Astrocyte (in vitro differentiated cells and primary cell): ENCODE data around the gene DDAH1. TPM values are rescaled to one million over a fixed set of nuclear protein-coding genes. Genes with fewer than 3 reads are reported as not detected.

ENCODE experiments used
- DNase-seq: peaks from one replicate; pipeline ENCODE4 v3.0.0-alpha.2; 2010; ENCODE audit warnings: low read depth
- FAIRE-seq: peaks from 2 replicates; lab custom pipeline; 2011; peaks lifted over from hg19 to GRCh38; lab: Jason Lieb, UNC
- H2AFZ ChIP-seq: 2 replicates; pipeline ENCODE4 v1.6.0; 2012; ENCODE audit warnings: low read depth, low read length, inconsistent platforms
- H3K27ac ChIP-seq: 2 replicates; pipeline ENCODE4 v1.5.1; 2011; ENCODE audit warnings: low read depth, low read length, inconsistent platforms
- H3K27me3 ChIP-seq: 2 replicates; pipeline ENCODE4 v1.6.0; 2011; ENCODE audit warnings: low read length, inconsistent platforms; ENCODE audit not compliant: insufficient read depth
- H3K36me3 ChIP-seq: 2 replicates; pipeline ENCODE4 v1.5.1; 2011; ENCODE audit warnings: low read length, inconsistent platforms; ENCODE audit not compliant: insufficient read depth
- H3K4me1 ChIP-seq: 2 replicates; pipeline ENCODE4 v1.5.1; 2011; ENCODE audit warnings: low read length, inconsistent platforms; ENCODE audit not compliant: insufficient read depth
- H3K4me2 ChIP-seq: 2 replicates; pipeline ENCODE4 v1.6.0; 2012; ENCODE audit warnings: low read length, inconsistent platforms
- H3K4me3 ChIP-seq: 2 replicates; pipeline ENCODE4 v1.5.1; 2011; ENCODE audit warnings: low read depth, mild to moderate bottlenecking, low read length, inconsistent platforms; ENCODE audit not compliant: insufficient read depth
- H3K79me2 ChIP-seq: 2 replicates; pipeline ENCODE4 v1.6.0; 2012; ENCODE audit warnings: mild to moderate bottlenecking, low read length, inconsistent platforms; ENCODE audit not compliant: insufficient read depth
- H3K9ac ChIP-seq: 2 replicates; pipeline ENCODE4 v1.6.0; 2012; ENCODE audit warnings: mild to moderate bottlenecking, low read length, inconsistent platforms
- H3K9me3 ChIP-seq: 2 replicates; pipeline ENCODE4 v1.5.1; 2012; ENCODE audit warnings: low read depth, mild to moderate bottlenecking, low read length, inconsistent platforms; ENCODE audit not compliant: insufficient read depth
- H4K20me1 ChIP-seq: 2 replicates; pipeline ENCODE4 v1.6.0; 2012; ENCODE audit warnings: low read length, inconsistent platforms; ENCODE audit not compliant: insufficient read depth
- H3K27ac Mint-ChIP-seq: one replicate; pipeline ENCODE4 v1.8.0; 2021; ENCODE audit warnings: mild to moderate bottlenecking, mixed read lengths; ENCODE audit not compliant: unreplicated experiment
- H3K27me3 Mint-ChIP-seq: one replicate; pipeline ENCODE4 v1.8.0; 2021; ENCODE audit warnings: low read depth, mixed read lengths; ENCODE audit not compliant: unreplicated experiment
- H3K36me3 Mint-ChIP-seq: one replicate; pipeline ENCODE4 v1.8.0; 2021; ENCODE audit warnings: low read depth, mixed read lengths; ENCODE audit not compliant: unreplicated experiment
- H3K4me1 Mint-ChIP-seq: one replicate; pipeline ENCODE4 v1.8.0; 2021; ENCODE audit warnings: low read depth, mixed read lengths; ENCODE audit not compliant: unreplicated experiment
- H3K4me3 Mint-ChIP-seq: one replicate; pipeline ENCODE4 v1.8.0; 2021; ENCODE audit warnings: mild to moderate bottlenecking, moderate library complexity, mixed read lengths; ENCODE audit not compliant: unreplicated experiment
- H3K9me3 Mint-ChIP-seq: one replicate; pipeline ENCODE4 v1.8.0; 2021; ENCODE audit warnings: mild to moderate bottlenecking, mixed read lengths; ENCODE audit not compliant: unreplicated experiment
- EZH2 ChIP-seq: IDR thresholded peaks from 2 replicates; pipeline ENCODE4 v1.6.1; 2012; ENCODE audit warnings: mild to moderate bottlenecking, low read length, inconsistent platforms; ENCODE audit not compliant: insufficient read depth
- total RNA-seq: library from RNA; stranded (reverse); gene quantifications from 2 replicates; pipeline ENCODE4 v1.2.1, GENCODE V29; 2021
- TF ChIP-seq, protein P1 (sequence below): IDR thresholded peaks from 2 replicates; pipeline ENCODE4 v1.5.1; 2011; ENCODE audit warnings: low read depth, mild to moderate bottlenecking, inconsistent platforms, low read length, moderate library complexity; ENCODE audit not compliant: insufficient read depth

DDAH1 gene
- total RNA-seq, 1 donor from 2014 or later, result 112 TPM

DNA sequence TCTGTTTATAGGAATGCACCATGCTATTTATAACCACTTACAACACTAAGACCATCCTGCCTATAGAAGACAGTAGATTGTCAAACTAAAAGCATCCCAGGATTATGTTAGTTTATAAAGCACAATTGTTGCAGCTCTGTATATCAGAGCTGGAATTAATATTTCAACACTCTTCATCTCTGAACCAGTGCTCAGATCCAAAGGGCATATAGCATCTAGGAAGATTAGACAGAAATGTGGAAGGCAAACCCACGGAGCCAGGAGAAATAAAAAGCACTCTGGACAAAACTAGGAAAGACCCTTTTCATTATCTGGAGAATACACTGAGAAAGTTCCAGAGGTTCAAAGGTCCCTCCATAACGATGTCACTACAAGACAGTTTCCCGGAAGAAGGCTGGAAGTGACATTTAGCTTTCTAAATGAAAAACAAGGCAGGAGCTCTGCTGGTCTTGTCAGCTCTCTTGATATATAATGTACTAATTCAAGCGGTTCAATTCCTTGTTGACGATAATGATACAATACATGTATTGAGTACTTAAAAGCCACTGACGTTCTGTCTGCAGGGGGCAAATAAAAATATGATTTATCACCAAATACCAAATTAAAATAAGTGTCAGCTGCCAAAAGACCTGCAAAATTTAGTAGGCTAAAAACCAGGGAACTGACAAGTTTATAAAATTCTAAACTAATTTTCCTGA is 96.7 kb downstream of the DDAH1 start:
- Mint-ChIP-seq H3K27me3 (no peaks in the 10 kb centered on the region), H3K9me3 (no peaks in the 10 kb centered on the region), H3K4me1 (peaks cover 36% of the 10 kb centered on the region), H3K27ac (peak overlapping the region; percentile 19), H3K36me3 (peaks cover 10% of the 10 kb centered on the region), H3K4me3 (no peak overlapping the region)
- DNase-seq, result no peak
- Histone ChIP-seq H3K36me3 (no peaks in the 10 kb centered on the region), H3K9ac (no peak overlapping the region), H3K4me2 (no peak overlapping the region), H3K9me3 (no peaks in the 10 kb centered on the region), H4K20me1 (peaks cover 7% of the 10 kb centered on the region), H3K4me3 (no peak overlapping the region), H3K27ac (no peak overlapping the region), H3K79me2 (peaks cover 82% of the 10 kb centered on the region), H3K27me3 (no peaks in the 10 kb centered on the region), H2AFZ (no peak overlapping the region), H3K4me1 (peaks cover 8% of the 10 kb centered on the region)
- TF ChIP-seq EZH2, result no peak
- TF ChIP-seq, protein P1, sequence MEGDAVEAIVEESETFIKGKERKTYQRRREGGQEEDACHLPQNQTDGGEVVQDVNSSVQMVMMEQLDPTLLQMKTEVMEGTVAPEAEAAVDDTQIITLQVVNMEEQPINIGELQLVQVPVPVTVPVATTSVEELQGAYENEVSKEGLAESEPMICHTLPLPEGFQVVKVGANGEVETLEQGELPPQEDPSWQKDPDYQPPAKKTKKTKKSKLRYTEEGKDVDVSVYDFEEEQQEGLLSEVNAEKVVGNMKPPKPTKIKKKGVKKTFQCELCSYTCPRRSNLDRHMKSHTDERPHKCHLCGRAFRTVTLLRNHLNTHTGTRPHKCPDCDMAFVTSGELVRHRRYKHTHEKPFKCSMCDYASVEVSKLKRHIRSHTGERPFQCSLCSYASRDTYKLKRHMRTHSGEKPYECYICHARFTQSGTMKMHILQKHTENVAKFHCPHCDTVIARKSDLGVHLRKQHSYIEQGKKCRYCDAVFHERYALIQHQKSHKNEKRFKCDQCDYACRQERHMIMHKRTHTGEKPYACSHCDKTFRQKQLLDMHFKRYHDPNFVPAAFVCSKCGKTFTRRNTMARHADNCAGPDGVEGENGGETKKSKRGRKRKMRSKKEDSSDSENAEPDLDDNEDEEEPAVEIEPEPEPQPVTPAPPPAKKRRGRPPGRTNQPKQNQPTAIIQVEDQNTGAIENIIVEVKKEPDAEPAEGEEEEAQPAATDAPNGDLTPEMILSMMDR, result no peak
- no peak for FAIRE-seq

DNA sequence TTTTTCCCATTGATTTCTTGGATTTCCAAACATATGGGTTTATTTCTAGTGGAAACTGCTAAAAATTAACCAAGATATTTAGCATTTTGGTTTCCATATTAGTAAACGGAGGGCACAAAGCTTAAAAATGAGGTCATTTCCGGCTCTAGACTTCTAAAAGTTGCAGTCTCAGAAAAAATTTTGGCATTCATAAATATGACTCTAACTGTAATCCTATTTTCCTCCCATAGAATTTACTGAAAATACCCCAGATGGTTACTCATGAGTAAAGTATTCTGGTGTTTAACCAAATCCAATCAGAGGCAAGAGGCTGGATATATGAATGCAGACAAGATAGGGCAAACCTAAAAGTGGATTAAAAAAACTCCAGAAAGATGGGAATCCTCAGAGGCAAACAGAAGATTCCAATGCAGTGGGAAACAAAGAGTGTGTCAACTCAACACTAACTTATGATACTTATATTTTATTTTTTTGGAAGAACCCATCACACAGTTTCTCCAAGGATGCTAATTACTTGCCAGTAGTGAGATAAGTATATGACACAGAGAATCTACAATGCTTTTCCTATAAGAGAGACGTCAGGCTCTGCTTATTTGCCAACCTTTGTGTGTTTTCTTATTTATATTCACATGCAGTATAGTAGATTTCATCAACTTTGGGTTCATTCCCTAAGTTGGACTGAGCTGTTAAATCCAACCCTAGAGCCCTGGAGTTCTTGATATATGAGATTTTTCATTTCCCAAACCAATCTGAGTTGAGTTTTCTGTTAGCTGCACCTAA is 98.4 kb downstream of the DDAH1 start:
- H3K4me1 ChIP-seq, result peaks cover 9% of the 10 kb centered on the region
- TF ChIP-seq EZH2, result no peak
- TF ChIP-seq, protein P1, result no peak

More for the DNA sequence above, 98.4 kb downstream of the DDAH1 start:
- H3K36me3 Mint-ChIP-seq, result peaks cover 10% of the 10 kb centered on the region
- H3K27me3 ChIP-seq, result no peaks in the 10 kb centered on the region
- no peaks in the 10 kb centered on the region for H3K36me3 ChIP-seq
- no peak overlapping the region for H3K4me3 ChIP-seq
- H4K20me1 ChIP-seq, result no peaks in the 10 kb centered on the region
- H3K27me3 Mint-ChIP-seq, result no peaks in the 10 kb centered on the region
- H3K9me3 ChIP-seq, result no peaks in the 10 kb centered on the region
- FAIRE-seq (peak; percentile 76), DNase-seq (peak; percentile 85)
- H3K4me3 Mint-ChIP-seq, result peak overlapping the region; percentile 22
- peaks cover 38% of the 10 kb centered on the region for H3K4me1 Mint-ChIP-seq
- peaks cover 85% of the 10 kb centered on the region for H3K79me2 ChIP-seq
- H3K4me2 ChIP-seq, result peak overlapping the region; percentile 35
- H2AFZ ChIP-seq, result no peak overlapping the region
- no peaks in the 10 kb centered on the region for H3K9me3 Mint-ChIP-seq
- H3K27ac ChIP-seq, result peak overlapping the region; percentile 62
- peak overlapping the region; percentile 89 for H3K27ac Mint-ChIP-seq
- peak overlapping the region; percentile 8 for H3K9ac ChIP-seq
